BLaER1 (cell line): ENCODE measurements around the gene SEMA7A.

Experiments
- H3K27ac ChIP-seq: shearing (Covaris generic); formaldehyde crosslinking; 2 replicates; pipeline ENCODE4 v1.8.1; 2022
- H3K27me3 ChIP-seq: shearing (Covaris generic); formaldehyde crosslinking; 2 replicates; pipeline ENCODE4 v1.8.1; 2022
- H3K36me3 ChIP-seq: shearing (Covaris generic); formaldehyde crosslinking; 2 replicates; pipeline ENCODE4 v1.8.1; 2022
- H3K4me1 ChIP-seq: shearing (Covaris generic); formaldehyde crosslinking; 2 replicates; pipeline ENCODE4 v1.8.1; 2022
- H3K4me2 ChIP-seq: shearing (Covaris generic); formaldehyde crosslinking; 2 replicates; pipeline ENCODE4 v1.8.1; 2022
- H3K4me3 ChIP-seq: shearing (Covaris generic); formaldehyde crosslinking; 2 replicates; pipeline ENCODE4 v1.8.1; 2022
- H3K9ac ChIP-seq: shearing (Covaris generic); formaldehyde crosslinking; 2 replicates; pipeline ENCODE4 v1.8.1; 2022
- H3K9me3 ChIP-seq: shearing (Covaris generic); formaldehyde crosslinking; 2 replicates; pipeline ENCODE4 v1.8.1; 2022
- H4K20me1 ChIP-seq: shearing (Covaris generic); formaldehyde crosslinking; 2 replicates; pipeline ENCODE4 v1.8.1; 2022
- Cebpa-rat ChIP-seq: shearing (Covaris generic); IDR thresholded peaks from 2 replicates; pipeline ENCODE4 v1.8.1; 2022

Gene SEMA7A

GRCh38 chr15:74417225-74417624, 16.5 kb downstream of the SEMA7A start:
- H3K27me3 ChIP-seq: no peaks in the 10 kb centered on the region
- TF ChIP-seq Cebpa-rat: no peak
- no peak overlapping the region for H3K9ac ChIP-seq
- H3K4me3 ChIP-seq: no peak overlapping the region
- no peaks in the 10 kb centered on the region for H3K9me3 ChIP-seq
- H3K4me1 ChIP-seq: peaks cover 80% of the 10 kb centered on the region
- H3K27ac ChIP-seq: no peak overlapping the region
- H3K4me2 ChIP-seq: peak overlapping the region; percentile 53
- H3K36me3 ChIP-seq: no peaks in the 10 kb centered on the region
- H4K20me1 ChIP-seq: no peaks in the 10 kb centered on the region; the same call in 1 of the 2 replicates

- TF ChIP-seq Cebpa-rat: no peak
- H3K4me2 ChIP-seq: peak overlapping the region; percentile 53
- no peaks in the 10 kb centered on the region for H3K36me3 ChIP-seq
Measured at GRCh38 chr15:74415966-74416916, 17.5 kb downstream of the SEMA7A start.

GRCh38 chr15:74414603-74415338, 19.0 kb downstream of the SEMA7A start:
- no peaks in the 10 kb centered on the region for H4K20me1 ChIP-seq
- no peaks in the 10 kb centered on the region for H3K27me3 ChIP-seq
- no peak overlapping the region for H3K4me3 ChIP-seq
- no peak overlapping the region; the same call in 1 of the 2 replicates for H3K27ac ChIP-seq
- no peak for TF ChIP-seq Cebpa-rat
- H3K9me3 ChIP-seq: no peaks in the 10 kb centered on the region
- no peak overlapping the region for H3K9ac ChIP-seq
- peaks cover 55% of the 10 kb centered on the region for H3K4me1 ChIP-seq
- no peaks in the 10 kb centered on the region for H3K36me3 ChIP-seq
- H3K4me2 ChIP-seq: peak overlapping the region; percentile 53

More at GRCh38 chr15:74415966-74416916, 17.5 kb downstream of the SEMA7A start:
- Histone ChIP-seq H3K9me3 (no peaks in the 10 kb centered on the region), H3K9ac (no peak overlapping the region), H3K27ac (no peak overlapping the region), H3K4me1 (peaks cover 70% of the 10 kb centered on the region), H3K4me3 (no peak overlapping the region), H3K27me3 (no peaks in the 10 kb centered on the region), H4K20me1 (no peaks in the 10 kb centered on the region; the same call in 1 of the 2 replicates)

- H3K36me3 ChIP-seq: no peaks in the 10 kb centered on the region
Measured at GRCh38 chr15:74414081-74414580, 19.6 kb downstream of the SEMA7A start.

DNA sequence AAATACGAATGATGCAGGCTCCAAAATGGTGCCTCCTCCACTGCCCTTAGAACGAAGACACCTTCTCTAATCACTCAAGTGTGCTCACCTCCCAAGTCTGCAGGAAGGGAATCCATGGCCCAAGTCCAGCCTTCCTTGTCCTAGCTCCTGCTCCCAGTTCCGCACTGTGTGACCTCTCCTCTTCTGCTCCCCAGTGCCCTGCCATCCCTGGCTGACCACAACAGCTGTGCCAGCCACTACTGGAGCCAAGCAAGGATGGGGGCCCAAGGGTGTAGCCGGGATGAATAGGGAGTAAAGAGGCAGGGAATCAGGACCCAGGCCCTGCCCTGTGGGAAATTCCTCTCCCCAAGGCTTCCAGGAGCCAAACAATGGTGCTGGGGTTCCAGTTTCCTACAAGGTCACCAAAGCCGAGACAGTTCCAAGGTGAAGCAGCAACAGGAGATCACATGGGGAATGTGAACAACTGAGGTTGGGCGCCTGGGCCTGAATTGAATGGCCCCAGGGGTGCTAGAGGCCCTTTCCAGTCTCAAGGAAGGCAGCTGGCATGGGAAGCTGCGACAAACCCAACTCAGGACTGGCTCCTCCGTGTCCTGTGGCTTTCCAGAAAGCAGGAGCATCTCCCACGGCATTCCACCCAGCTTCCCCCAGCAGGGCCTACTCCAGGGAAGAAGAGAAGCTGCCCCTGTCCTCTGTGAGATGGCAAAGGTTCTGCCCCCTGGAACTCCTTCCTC, 20.2 kb downstream of the SEMA7A start:
- Histone ChIP-seq H3K27me3 (no peaks in the 10 kb centered on the region), H3K4me2 (no peak overlapping the region), H3K9me3 (no peaks in the 10 kb centered on the region), H3K4me3 (no peak overlapping the region), H3K36me3 (no peaks in the 10 kb centered on the region), H3K27ac (no peak overlapping the region), H3K4me1 (peaks cover 42% of the 10 kb centered on the region), H3K9ac (no peak overlapping the region), H4K20me1 (no peaks in the 10 kb centered on the region)
- no peak for TF ChIP-seq Cebpa-rat

More at GRCh38 chr15:74414081-74414580, 19.6 kb downstream of the SEMA7A start:
- H3K27me3 ChIP-seq: no peaks in the 10 kb centered on the region
- no peak overlapping the region for H3K9ac ChIP-seq
- no peak for TF ChIP-seq Cebpa-rat
- peaks cover 49% of the 10 kb centered on the region for H3K4me1 ChIP-seq
- H3K4me3 ChIP-seq: no peak overlapping the region
- H3K4me2 ChIP-seq: peak overlapping the region; percentile 53; the same call in 1 of the 2 replicates
- no peak overlapping the region for H3K27ac ChIP-seq
- no peaks in the 10 kb centered on the region for H3K9me3 ChIP-seq
- H4K20me1 ChIP-seq: no peaks in the 10 kb centered on the region

- no peak overlapping the region for H3K9ac ChIP-seq
- peaks cover 39% of the 10 kb centered on the region for H3K4me1 ChIP-seq
- H3K36me3 ChIP-seq: no peaks in the 10 kb centered on the region
- no peaks in the 10 kb centered on the region for H4K20me1 ChIP-seq
- no peak for TF ChIP-seq Cebpa-rat
- H3K27ac ChIP-seq: no peak overlapping the region
- no peak overlapping the region for H3K4me3 ChIP-seq
- H3K4me2 ChIP-seq: no peak overlapping the region
- H3K27me3 ChIP-seq: no peaks in the 10 kb centered on the region
- no peaks in the 10 kb centered on the region for H3K9me3 ChIP-seq
Measured at GRCh38 chr15:74412159-74412558, 21.6 kb downstream of the SEMA7A start.

DNA sequence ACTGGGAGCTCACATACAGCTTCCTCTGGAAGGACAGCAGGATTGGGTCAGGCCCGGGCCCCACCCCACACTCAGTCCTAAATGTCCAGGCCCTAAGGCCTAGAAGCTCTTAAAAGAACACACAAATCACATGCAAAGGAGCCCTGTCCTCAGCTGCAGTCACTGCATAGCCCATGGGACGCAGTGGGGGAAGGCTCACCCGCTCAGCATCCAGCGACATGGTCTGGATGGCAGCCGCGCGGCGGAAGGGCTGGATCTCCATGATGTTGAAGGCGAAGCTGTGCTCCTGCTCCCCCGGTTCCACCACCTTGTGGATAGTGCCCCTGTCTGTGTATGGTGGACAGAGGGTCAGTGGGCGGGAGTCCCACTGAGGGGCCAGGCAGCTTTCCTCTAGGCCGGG, 22.1 kb downstream of the SEMA7A start:
- Histone ChIP-seq H3K9me3 (no peaks in the 10 kb centered on the region), H3K4me2 (no peak overlapping the region), H3K9ac (no peak overlapping the region), H3K4me1 (peaks cover 39% of the 10 kb centered on the region), H3K36me3 (no peaks in the 10 kb centered on the region), H3K27me3 (no peaks in the 10 kb centered on the region), H3K4me3 (no peak overlapping the region), H4K20me1 (no peaks in the 10 kb centered on the region), H3K27ac (no peak overlapping the region)
- TF ChIP-seq Cebpa-rat: no peak

- H3K27ac ChIP-seq: no peak overlapping the region
- H3K4me2 ChIP-seq: no peak overlapping the region
- H3K27me3 ChIP-seq: no peaks in the 10 kb centered on the region
- TF ChIP-seq Cebpa-rat: no peak
- no peaks in the 10 kb centered on the region for H3K9me3 ChIP-seq
- H3K36me3 ChIP-seq: no peaks in the 10 kb centered on the region
- H3K4me3 ChIP-seq: no peak overlapping the region
- H3K9ac ChIP-seq: no peak overlapping the region
- peaks cover 34% of the 10 kb centered on the region for H3K4me1 ChIP-seq
- no peaks in the 10 kb centered on the region for H4K20me1 ChIP-seq
Measured at GRCh38 chr15:74410502-74410901, 23.3 kb downstream of the SEMA7A start.

GRCh38 chr15:74409225-74409624, 24.5 kb downstream of the SEMA7A start:
- H3K4me1 ChIP-seq: peaks cover 35% of the 10 kb centered on the region
- H3K9me3 ChIP-seq: no peaks in the 10 kb centered on the region
- H4K20me1 ChIP-seq: no peaks in the 10 kb centered on the region
- H3K27me3 ChIP-seq: no peaks in the 10 kb centered on the region
- H3K27ac ChIP-seq: no peak overlapping the region
- H3K36me3 ChIP-seq: no peaks in the 10 kb centered on the region
- H3K9ac ChIP-seq: no peak overlapping the region
- H3K4me3 ChIP-seq: no peak overlapping the region
- no peak overlapping the region for H3K4me2 ChIP-seq
- no peak for TF ChIP-seq Cebpa-rat
